HG03442 (cell line): ENCODE data around the gene PLP1.

Source experiments
- ATAC-seq: cut with Tn5 transposase; IDR thresholded peaks from one replicate; pipeline ENCODE4 v1.9.1; 2021; ENCODE audit warnings: mild to moderate bottlenecking, moderate library complexity; ENCODE audit not compliant: unreplicated experiment

PLP1 gene

GRCh38 chrX:103823591-103823990, 47.0 kb downstream of the PLP1 start:
- no peak for ATAC-seq

- no peak for ATAC-seq
These were observed 49.2 kb downstream of the PLP1 start for GRCh38 chrX:103825881-103826280.

- ATAC-seq = no peak
These were observed 51.9 kb downstream of the PLP1 start for GRCh38 chrX:103828529-103828928.

GRCh38 chrX:103830848-103831247, 54.2 kb downstream of the PLP1 start:
- no peak for ATAC-seq

GRCh38 chrX:103831342-103831802, 54.7 kb downstream of the PLP1 start:
- peak; percentile 12 for ATAC-seq

GRCh38 chrX:103831803-103832544, 55.3 kb downstream of the PLP1 start, which contains the start of gene RAB9B:
RAB9B (minus strand) TSS chrX:103832257; CDS start chrX:103825784, 6,473 bp downstream.
- ATAC-seq = peak; percentile 81

- ATAC-seq = no peak
These were observed 62.8 kb downstream of the PLP1 start for GRCh38 chrX:103839404-103839803.
